HepG2 (cell line): ENCODE results near the gene PIGV. TPM values are rescaled to one million over a fixed set of nuclear protein-coding genes. Genes with fewer than 3 reads are reported as not detected.

ENCODE experiments used
- CBX2 ChIP-seq, 2 experiments: fragments of 200-600 bp in 1 of 2; sonication (generic); formaldehyde crosslinking in 1 of 2; IDR thresholded peaks; 2 replicates each; pipeline versions ENCODE4 v1.7.0 to v1.8.1; 2018 to 2022; ENCODE audit warnings: low read depth in 2 of 2, low read length in 1 of 2, mild to moderate bottlenecking in 1 of 2, missing genetic modification reagents in 1 of 2
- FUBP1 ChIP-seq: sonication (generic); formaldehyde crosslinking; IDR thresholded peaks from 2 replicates; pipeline ENCODE4 v1.5.1; 2020; ENCODE audit warnings: missing genetic modification reagents, mild to moderate bottlenecking, borderline replicate concordance
- GATAD2A ChIP-seq: IDR thresholded peaks from 2 replicates; pipeline ENCODE4 v1.6.1; 2016
- HINFP ChIP-seq: sonication (generic); formaldehyde crosslinking; IDR thresholded peaks from 2 replicates; pipeline ENCODE4 v1.4.0; 2020; ENCODE audit warnings: low read depth, mild to moderate bottlenecking, missing genetic modification reagents
- HMG20B ChIP-seq: conservative IDR thresholded peaks from 2 replicates; pipeline ENCODE4 v1.6.1; 2016; ENCODE audit warnings: missing genetic modification reagents, missing compliant biosample characterization
- KLF12 ChIP-seq: sonication (generic); formaldehyde crosslinking; IDR thresholded peaks from 2 replicates; pipeline ENCODE4 v1.4.0; 2020; ENCODE audit warnings: missing genetic modification reagents, borderline replicate concordance
- RELA ChIP-seq: sonication (generic); formaldehyde crosslinking; IDR thresholded peaks from 2 replicates; pipeline ENCODE4 v1.4.0; 2020; ENCODE audit warnings: missing genetic modification reagents
- SKI ChIP-seq: fragments of 450-650 bp; IDR thresholded peaks from one replicate; pipeline ENCODE4 v1.6.1; 2018; ENCODE audit warnings: mild to moderate bottlenecking; ENCODE audit not compliant: partially characterized antibody
- SMAD9 ChIP-seq: sonication (generic); formaldehyde crosslinking; IDR thresholded peaks from 2 replicates; pipeline ENCODE4 v1.5.1; 2020; ENCODE audit warnings: mild to moderate bottlenecking, missing genetic modification reagents
- TEAD3 ChIP-seq: optimal IDR thresholded peaks from 2 replicates; pipeline ENCODE3; 2016; ENCODE audit warnings: borderline replicate concordance
- XRCC5 ChIP-seq: fragments of 200-400 bp; formaldehyde crosslinking; optimal IDR thresholded peaks from 2 replicates; pipeline ENCODE3; 2017; ENCODE audit warnings: mild to moderate bottlenecking, low read length
- ZNF207 ChIP-seq: fragments of 450-650 bp; IDR thresholded peaks from 2 replicates; pipeline ENCODE4 v1.6.1; 2016; ENCODE audit warnings: antibody characterized with exemption, borderline replicate concordance
- ZNF564 ChIP-seq: sonication (generic); formaldehyde crosslinking; IDR thresholded peaks from 2 replicates; pipeline ENCODE4 v1.8.1; 2023; ENCODE audit warnings: mild to moderate bottlenecking, missing genetic modification reagents
- ZNF614 ChIP-seq: IDR thresholded peaks from 2 replicates; pipeline ENCODE4 v1.6.1; 2018; ENCODE audit warnings: missing biosample characterization, missing genetic modification reagents, inconsistent platforms, borderline replicate concordance
- ZNF646 ChIP-seq: sonication (generic); formaldehyde crosslinking; IDR thresholded peaks from 2 replicates; pipeline ENCODE4 v1.9.0; 2021; ENCODE audit warnings: mild to moderate bottlenecking, missing genetic modification reagents
- ZNF746 ChIP-seq: sonication (generic); formaldehyde crosslinking; IDR thresholded peaks from 2 replicates; pipeline ENCODE4 v1.8.0; 2022; ENCODE audit warnings: mild to moderate bottlenecking, missing genetic modification reagents
- ZSCAN5A ChIP-seq: sonication (generic); formaldehyde crosslinking; IDR thresholded peaks from 2 replicates; pipeline ENCODE4 v1.8.0; 2022; ENCODE audit warnings: mild to moderate bottlenecking, missing genetic modification reagents, borderline replicate concordance
- polyA plus RNA-seq, 8 experiments: library from polyadenylated mRNA; depleted of rRNA in 3 of 8; stranded (reverse) in 7 of 8; unstranded in 1 of 8; fragments of >200 nt; fragmentation: Illumina TruSeq in 4 of 8; extraction: Trizol in 4 of 8; gene quantifications; 2 replicates each; pipeline versions ENCODE4 v1.2.1 to v1.2.3, GENCODE V29; 2011 to 2016; ENCODE audit warnings: low read depth in 4 of 8, missing spikeins in 1 of 8, mixed read lengths in 1 of 8; ENCODE audit not compliant: insufficient read depth in 1 of 8
- total RNA-seq, 5 experiments: library from RNA; depleted of rRNA; stranded (reverse); fragments of >200 nt; fragmentation: Illumina TruSeq; extraction: Trizol; gene quantifications; 2 replicates each; pipeline ENCODE4 v1.2.3, GENCODE V29; 2016; ENCODE audit warnings: low read depth in 1 of 5

PIGV gene
- total and polyA plus RNA-seq, 2 of the 13 experiments (the other 11 are each of a cell fraction or from before 2014, with no cell fraction given) = 13.5 to 22.7 TPM

GRCh38 chr1:26838474-26839338, 51.0 kb downstream of the PIGV start (continued):
- TF ChIP-seq ZNF646 (CRISPR knock-in tag) (no peak), HINFP (CRISPR knock-in tag) (no peak), ZNF564 (CRISPR knock-in tag) (no peak), ZNF207 (no peak), HMG20B (no peak), CBX2 (IDR thresholded peaks at IDR 0.05; ENCODE audit: low read depth, low read length) (no peak), CBX2 (CRISPR knock-in tag; IDR thresholded peaks at IDR 0.05; ENCODE audit: low read depth) (no peak), GATAD2A (peak; percentile 72), TEAD3 (CRISPR knock-in tag) (peak; percentile 82), ZSCAN5A (CRISPR knock-in tag) (no peak), FUBP1 (no peak), KLF12 (CRISPR knock-in tag) (no peak), SMAD9 (CRISPR knock-in tag) (no peak), RELA (no peak), ZNF614 (CRISPR knock-in tag) (0 out of 2 replicates have a peak, but pooled peaks have one; percentile 57), SKI (peak; percentile 39), ZNF746 (peak; percentile 68; the same call in 1 of the 2 replicates), XRCC5 (peak; percentile 14)
